GM18858 (cell line): Measurements from ENCODE around the gene MEIS3.
"Not testable (repeated sequence)": the region's sequence is repeated elsewhere in the genome, so short reads cannot be mapped to it uniquely, and the experiment has no call there.

ENCODE experiments used
- ATAC-seq: cut with Tn5 transposase; IDR thresholded peaks from one replicate; pipeline ENCODE4 v1.9.1; 2021; ENCODE audit not compliant: unreplicated experiment

MEIS3 gene

DNA sequence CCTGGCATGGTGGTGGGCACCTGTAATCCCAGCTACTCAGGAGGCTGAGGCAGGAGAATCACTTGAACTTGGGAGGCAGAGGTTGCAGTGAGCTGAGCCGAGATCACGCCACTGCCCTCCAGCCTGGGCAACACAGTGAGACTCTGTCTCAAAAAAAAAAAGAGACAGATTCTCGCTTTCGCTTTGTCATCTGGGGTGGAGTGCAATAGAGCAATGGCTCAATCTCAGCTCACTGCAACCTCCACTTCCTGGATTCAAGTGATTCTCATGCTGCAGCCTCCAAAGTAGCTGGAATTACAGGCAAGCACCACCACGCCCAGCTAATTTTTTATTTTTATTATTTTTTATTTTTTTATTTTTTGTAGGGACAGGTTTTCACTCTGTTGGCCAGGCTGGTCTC lies 30.6 kb downstream of the MEIS3 start:
- ATAC-seq, result not testable (repeated sequence)

DNA sequence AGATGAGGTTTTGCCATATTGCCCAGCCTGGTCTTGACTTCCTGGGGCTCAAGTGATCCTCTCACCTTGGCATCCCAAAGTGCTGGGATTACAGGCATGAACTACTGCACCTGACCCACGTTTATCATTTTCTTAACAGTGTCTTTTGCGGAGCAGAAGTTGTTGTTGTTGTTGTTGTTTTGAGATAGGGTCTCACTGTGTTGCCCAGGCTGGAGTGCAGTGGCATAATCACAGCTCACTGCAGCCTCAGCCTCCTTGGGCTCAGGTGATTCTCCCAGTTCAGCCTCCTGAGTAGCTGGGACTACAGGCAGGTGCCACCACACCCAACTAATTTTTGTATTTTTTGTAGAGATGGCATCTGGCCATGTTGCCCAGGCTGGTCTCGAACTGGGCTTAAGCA lies 31.7 kb downstream of the MEIS3 start:
- ATAC-seq, result not testable (repeated sequence)

DNA sequence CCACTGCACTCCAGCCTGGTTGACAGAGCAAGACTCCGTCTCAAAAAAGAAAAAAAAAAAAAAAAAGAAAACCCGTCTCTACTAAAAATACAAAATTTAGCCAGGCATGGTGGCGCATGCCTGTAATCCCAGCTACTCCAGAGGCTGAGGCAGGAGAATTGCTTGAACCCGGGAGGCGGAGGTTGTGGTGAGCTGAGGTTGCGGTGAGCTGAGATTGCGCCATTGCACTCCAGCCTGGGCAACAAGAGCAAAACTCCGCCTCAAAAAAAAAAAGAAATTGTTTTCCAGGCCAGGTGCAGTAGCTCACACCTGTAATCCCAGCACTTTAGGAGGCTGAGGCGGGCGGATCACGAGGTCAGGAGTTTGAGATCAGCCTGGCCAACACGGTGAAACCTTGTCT lies 32.7 kb downstream of the MEIS3 start:
- ATAC-seq, result not testable (repeated sequence)

DNA sequence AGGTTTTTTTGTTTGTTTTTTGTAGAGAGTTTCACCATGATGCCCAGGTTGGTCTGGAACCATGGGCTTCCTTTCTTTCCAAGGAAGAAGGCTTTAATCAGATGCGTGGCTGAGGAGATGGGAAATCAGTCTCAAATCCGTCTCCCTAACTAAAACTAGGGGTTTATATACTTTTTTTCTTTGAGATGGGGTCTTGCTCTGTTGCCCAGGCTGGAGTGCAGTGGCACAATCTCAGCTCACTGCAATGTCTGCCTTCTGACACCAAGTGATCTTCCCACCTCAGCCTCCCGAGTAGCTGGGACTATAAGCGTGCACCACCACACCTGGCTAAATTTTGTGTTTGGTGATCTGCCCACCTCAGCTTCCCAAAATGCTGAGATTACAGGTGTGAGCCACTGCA lies 34.8 kb downstream of the MEIS3 start:
- not testable (repeated sequence) for ATAC-seq

DNA sequence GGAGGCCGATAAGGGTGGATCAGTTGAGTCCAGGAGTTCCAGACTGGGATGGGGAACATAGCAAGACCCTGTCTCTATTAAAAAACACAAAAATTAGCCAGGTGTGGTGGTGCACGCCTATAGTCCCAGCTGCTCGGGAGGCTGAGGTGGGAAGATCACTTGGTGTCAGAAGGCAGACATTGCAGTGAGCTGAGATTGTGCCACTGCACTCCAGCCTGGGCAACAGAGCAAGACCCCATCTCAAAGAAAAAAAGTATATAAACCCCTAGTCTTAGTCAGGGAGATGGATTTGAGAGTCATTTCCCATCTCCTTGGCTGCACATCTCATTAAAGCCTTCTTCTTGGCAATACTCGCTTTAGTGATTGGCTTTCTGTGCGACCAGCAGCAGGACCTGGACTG lies 35.4 kb downstream of the MEIS3 start:
- not testable (repeated sequence) for ATAC-seq

DNA sequence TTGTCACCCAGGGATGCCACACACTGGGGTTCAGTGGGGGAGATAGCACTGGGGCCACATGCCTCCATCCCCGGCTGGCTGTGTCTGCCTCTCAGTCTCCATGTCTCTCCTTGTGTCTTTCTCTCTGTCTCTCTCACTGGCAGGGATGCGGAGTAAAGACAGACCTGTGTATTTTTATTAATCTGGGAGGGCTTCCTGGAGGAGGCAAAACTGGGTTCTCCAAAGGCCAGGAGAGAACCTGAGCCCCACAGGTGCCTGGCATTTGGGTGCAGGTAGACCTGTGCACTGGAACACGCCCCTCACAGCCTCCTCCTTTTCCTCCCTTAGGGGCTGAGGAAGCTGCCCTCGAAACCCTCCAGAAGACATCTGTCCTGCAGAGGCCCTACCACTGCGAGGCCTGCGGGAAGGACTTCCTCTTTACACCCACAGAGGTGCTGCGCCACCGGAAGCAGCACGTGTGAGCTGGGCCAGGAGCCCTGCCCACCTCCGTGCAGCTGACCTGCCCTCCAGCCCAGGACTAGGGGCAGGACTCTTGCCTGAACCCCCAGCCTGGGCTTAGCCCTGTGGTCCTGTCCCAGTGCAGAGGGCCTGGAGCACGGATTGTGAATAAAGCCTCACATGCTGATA lies 37.6 kb downstream of the MEIS3 start:
- ATAC-seq, result no peak

DNA sequence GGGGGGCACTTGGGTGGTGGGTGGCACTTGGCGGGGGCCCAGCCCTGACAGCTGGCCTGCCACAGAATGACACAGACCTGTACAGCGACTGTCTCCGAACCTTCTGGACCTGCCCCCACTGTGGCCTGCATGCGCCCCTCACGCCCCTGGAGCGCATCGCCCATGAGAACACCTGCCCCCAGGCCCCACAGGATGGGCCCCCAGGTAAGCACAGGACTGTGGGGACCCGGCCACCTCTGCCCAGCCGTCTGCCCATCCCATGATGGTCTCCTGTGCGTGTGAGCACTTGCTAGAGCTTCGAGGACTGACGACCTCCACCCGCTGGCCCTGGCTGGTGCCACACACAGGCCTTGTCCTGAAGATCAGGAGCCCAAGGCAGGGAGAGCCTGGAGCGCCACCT lies 38.2 kb downstream of the MEIS3 start:
- no peak for ATAC-seq

DNA sequence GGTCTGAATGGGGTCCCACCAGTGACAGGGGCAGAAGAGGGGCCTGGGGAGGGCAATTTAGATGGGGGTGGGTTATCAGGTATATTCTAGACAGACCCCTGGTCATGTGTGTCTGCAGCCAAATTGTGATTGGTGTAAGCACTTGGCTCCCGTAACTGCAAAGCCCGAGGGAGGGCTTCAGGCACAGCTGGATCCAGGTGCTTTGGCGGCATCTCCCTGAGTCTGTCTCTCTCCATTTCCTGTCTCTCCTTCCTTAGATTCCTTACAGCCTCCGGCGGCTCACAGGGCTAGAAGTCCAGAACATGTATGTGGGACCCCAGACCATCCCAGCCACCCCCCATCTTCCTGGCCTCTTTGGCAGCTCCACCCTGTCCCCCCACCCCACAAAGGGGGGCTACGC lies 38.8 kb downstream of the MEIS3 start:
- ATAC-seq, result no peak

DNA sequence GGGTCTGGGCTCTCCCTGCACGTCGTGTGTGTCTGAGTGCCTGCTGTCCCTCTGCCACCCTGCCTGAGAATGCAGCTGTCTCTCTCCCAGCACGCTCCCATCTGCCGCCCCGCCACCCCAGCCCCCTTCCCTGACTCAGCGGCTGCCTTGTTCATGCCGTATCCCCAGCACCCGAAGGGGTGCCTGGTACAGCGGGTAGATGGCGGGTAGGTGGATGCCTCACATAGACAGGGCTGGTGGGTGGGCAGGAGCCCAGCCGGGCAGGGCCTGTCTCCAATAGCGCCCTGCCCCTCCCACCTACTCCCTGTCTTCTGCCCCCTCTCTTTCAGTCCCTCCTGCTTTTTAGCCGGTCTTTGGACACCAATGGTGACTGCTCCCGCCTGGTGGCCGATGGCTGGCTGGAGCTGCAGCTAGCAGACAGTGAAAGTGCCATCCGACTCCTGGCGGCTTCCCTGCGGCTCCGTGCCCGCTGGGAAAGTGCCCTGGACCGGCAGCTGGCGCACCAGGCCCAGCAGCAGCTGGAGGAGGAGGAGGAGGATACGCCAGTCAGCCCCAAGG lies 39.9 kb downstream of the MEIS3 start:
- ATAC-seq, result no peak

DNA sequence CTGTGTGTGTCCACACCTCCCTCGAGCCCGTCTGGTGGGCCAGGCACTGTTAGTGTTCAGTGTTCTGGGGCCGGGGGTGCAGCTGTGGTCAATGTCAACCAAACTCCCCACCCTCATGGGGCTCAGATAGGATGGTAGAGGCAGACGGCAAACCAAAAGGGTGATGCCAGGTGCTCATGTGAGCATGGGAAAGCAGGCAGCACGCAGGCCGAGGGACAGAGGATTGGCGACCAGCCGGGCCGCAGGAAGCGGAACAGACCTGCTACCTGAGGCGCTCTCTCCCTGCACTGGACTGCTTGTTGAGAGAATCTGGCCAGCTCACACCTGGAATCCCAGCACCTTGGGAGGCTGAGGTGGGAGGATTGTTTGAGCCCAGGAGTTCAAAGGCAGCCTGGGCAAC lies 41.1 kb downstream of the MEIS3 start:
- ATAC-seq, result no peak

DNA sequence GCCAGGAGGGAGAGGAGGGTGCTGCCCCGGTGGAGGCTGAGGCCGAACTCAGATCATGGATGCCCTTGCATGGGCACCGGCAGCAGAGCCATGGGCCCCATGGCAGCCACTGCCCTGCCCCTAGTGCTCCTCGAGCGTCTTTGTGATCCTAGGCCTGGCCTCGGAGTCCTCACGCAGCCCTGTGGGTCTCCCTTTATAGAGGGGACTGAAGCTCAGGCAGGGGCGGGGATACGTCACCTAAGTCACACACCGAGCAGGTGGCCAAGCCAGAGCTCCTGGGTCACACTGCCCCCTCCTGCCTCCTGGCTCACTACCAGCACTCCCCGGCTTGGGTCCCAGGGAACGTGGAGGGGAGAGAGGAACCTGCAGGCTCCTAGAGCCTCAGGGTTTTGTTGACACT lies 41.5 kb downstream of the MEIS3 start:
- no peak for ATAC-seq

DNA sequence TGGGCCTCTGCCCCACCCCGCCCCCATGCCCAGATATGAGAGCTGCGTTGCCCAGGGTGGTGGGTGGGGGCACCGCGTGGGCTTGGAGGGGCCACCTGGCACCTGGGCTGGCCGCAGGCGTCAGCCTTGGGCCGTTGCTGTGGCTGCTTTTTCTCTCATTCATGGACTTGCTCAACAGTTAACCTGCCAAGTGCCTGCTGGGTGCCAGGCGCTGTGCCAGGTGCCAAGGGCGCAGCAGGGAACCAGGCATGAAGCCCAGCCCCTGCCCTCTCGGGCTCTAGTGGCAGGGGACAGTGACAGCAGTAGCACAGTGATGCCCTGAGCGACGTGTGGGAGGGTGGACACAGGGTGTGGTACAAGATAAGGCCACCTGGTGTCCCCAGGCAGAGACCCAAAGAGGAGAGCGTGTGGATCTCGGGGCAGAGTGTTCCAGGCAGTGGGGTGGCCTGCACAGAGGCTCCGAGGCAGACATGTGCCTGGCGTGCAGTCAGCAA lies 42.1 kb downstream of the MEIS3 start:
- no peak for ATAC-seq

DNA sequence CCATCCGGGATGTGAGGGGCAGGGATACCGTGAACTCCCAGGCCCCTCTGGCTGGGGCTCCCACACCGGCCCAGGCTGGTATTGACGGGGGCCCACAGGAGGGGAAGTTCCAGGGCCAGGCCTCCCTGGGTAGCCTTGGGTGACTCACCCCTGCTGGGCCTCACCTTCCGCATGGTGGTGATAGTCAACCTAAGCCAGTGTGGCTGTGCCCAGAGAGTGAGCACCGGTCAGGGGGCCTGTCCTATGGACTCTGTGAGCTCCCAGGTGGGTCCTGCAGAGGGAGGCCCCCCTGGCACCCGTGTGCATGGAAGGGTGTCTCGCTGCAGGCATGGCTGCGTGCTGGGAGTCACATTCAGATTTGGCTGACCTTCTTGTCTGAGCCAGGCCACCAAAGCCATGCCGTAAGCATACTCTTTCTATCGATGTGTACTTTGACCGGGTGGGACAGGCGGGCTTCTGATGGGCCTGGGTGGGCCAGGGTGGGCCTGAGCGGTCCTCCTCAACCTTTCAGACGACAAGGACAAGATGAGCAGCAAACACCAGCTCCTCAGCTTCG lies 42.7 kb downstream of the MEIS3 start:
- no peak for ATAC-seq

DNA sequence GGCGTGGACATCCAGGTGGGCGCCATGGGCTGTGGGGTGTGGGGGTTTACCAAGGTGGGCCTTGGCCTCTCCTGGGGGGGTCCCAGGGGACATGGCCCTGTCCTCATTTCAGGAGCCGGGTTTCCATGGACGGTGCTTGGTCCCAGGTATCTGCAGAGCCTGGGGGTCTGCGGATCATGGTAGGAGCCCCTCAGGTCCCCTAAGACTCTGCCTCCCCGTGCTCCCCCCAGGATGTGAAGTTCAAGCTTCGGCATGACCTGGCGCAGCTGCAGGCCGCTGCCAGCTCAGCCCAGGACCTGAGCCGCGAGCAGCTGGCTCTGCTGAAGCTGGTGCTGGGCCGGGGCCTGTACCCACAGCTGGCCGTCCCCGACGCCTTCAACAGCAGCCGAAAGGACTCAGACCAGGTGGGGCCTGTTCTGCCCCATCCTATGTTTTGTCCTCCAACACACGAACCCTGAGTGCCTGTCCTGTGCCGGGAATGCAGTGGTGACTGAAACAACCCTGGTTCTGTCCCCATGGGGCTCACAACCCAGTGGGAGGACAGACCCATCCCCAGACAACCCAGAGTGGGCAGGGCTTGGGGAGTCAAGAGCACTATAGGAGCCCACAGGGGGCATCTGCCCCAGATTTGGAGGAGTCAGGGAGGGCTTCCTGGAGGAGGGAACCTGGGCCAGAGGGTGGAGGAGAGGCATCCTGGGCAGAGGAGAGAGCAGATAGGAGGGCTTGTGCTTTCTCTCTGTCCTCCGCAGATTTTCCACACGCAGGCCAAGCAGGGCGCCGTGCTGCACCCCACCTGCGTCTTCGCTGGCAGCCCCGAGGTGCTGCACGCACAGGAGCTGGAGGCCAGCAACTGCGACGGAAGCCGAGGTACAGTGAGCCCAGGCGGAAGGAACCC lies 43.4 kb downstream of the MEIS3 start:
- ATAC-seq, result no peak

DNA sequence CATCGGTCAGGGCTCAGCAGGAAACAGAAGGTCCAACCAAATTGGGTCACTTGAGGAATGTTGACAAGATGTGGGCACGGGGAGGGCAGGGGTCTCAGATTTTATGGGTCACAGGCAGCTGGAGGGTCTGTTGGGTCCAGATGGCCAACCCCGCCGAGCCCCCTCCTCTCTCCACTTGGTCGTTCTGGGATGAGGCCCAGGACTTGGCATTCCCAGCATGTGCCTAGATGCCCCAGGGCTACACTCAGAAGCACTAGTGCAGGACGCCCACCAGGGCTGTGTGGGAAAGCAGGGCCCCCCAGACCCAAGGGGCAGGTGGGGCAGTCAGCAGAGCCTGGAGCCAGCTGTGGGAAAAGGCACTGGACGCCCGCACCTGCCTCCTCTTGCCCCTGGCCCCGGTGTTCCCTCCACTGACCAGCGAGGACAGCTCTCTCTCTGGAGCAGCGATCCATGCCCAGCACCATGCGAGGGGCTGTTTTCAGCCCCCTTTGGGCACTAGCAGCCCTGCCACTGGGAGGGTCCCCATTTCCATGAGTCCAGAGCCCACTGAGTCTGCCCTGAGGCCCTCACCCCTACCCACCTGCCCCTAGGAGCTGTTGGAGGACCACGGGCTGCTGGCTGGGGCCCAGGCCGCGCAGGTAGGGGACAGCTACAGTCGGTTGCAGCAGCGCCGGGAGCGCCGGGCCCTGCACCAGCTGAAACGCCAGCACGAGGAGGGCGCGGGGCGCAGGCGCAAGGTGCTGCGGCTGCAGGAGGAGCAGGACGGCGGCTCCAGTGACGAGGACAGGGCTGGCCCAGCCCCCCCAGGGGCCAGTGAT lies 44.2 kb downstream of the MEIS3 start:
- no peak for ATAC-seq

DNA sequence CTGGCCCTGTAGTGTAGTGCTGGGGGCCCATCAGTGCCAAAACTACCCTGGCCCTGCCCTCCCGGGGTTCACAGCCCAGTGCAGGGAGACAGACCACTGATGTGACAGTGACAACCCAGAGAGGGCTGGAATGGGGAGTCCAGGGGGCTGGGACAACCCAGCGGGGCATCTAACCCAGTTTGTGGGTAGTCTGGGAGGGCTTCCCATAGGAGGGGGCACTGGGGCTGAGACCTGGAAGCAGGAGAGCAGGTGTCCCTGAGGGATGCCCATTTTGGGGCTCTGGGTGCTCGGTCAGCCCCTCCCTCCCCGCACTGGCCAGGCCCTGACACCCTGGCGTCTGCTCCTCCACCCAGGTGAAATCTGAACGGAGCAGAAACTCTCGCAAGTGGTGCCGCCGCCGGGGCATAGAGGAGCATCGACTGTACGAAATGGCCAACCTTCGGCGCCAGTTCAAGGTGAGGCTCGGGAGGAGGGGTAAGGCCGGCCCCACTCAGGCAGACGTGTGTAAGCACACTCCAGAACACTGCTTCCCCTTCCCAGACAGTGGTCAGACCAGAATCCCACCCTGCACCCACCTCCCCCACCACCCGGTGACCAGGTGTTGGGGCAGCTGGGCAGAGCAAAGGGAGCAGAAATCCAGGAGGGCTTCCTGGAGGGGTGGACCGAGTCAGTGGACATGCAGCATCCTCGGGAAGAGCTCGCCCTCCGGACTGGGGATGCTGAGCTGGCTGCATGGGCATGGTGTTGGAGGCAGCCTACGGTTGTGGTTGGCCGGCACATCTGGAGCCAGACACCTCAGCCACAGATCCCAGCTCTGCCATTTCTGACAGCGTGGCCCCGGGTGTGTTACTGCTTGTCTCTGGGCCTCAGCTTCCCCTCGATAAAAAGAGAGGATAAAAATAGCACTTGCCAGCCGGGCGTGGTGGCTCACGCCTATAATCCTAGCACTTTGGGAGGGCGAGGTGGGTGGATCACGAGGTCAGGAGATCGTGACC lies 45.8 kb downstream of the MEIS3 start:
- ATAC-seq, result no peak

DNA sequence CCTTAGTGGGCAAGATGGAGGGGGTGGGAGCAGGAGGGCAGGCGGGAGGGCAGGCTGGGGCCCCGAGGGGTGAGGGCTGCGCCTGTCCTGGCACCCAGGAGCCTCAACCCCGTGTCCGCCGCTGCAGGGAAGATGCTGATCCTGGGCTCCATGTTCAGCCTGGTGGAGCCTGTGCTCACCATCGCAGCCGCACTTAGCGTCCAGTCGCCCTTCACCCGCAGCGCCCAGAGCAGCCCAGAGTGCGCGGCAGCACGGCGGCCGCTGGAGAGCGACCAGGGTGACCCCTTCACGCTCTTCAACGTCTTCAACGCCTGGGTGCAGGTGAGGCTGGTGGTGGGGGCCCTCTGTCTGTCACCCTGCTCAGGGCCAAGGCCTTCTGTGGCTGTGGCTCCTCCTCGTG lies 46.7 kb downstream of the MEIS3 start:
- no peak for ATAC-seq

DNA sequence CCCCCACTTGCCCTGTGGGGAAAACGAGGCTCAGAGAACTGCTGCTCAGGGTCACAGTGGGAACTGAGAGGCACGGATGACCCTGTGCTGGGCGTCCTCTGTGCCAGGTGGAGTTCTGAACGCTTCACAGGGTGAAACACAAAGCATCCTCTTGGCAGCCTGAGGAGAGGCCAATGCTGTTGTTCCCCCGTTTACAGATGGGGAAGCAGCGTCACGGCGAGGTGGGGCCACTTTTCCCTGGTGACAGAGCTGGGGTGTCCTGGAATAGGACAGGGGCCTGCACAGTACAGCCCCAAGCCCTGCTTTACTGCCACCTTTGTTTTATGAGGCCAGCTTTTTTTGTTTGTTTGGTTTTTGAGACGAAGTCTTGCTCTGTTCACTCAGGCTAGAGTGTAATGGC lies 48.1 kb downstream of the MEIS3 start:
- ATAC-seq, result no peak

DNA sequence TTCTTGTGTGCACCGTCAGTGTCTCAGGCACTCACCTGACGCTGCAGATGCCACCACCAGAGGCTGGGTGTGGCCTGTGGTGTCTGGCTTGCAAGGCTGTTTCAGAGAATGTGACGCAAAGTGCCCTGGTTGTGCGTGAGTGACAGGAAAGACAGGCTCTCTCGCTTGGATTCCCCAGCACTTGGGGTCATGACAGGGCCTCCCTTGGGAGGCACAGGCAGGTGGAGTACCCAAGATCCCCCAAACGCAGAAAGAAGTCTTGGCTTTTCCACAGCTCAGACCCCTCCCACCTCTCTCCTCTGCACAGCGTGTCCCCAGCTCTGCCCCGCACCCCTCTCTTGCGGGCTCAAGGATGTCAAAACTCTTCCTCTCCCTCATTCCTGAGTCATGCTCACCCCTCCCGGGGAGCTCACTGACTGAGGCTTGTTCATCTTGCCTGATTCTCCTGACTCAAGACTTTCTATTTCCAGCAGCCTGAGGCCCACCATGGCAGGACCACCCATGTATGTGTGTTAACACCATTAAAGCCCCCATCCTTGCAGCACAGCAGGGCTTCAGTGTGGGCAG lies 49.2 kb downstream of the MEIS3 start:
- no peak for ATAC-seq
